Spleen (tissue), 11 donors: ENCODE data around the gene ELF2. TPM values are rescaled to one million over a fixed set of nuclear protein-coding genes. Genes with fewer than 3 reads are reported as not detected.
"Not testable (repeated sequence)": the region's sequence is repeated elsewhere in the genome, so short reads cannot be mapped to it uniquely, and the experiment has no call there.

Experiments
- DNase-seq: peaks from one replicate; pipeline ENCODE4 v3.0.0-alpha.2; 2020
- H3K27ac ChIP-seq, 8 donors: fragments of 200-600 bp; sonication (generic) in 7 of 8; 1 replicate in 4 of 8; 2 replicates in 4 of 8; pipeline versions ENCODE4 v1.5.0 to v1.8.0; 2016 to 2021; ENCODE audit warnings: inconsistent platforms in 4 of 8, mild to moderate bottlenecking in 4 of 8, moderate library complexity in 1 of 8
- H3K27me3 ChIP-seq, 7 donors: fragments of 200-600 bp; sonication (generic) in 6 of 7; replicated peaks in 1 of 7; 1 replicate in 4 of 7; 2 replicates in 3 of 7; pipeline versions ENCODE4 v1.5.0 to v1.8.0; 2016 to 2021; ENCODE audit warnings: inconsistent platforms in 3 of 7, mild to moderate bottlenecking in 1 of 7
- H3K36me3 ChIP-seq, 6 donors: fragments of 200-600 bp; sonication (generic) in 5 of 6; 1 replicate in 4 of 6; 2 replicates in 2 of 6; pipeline versions ENCODE4 v1.5.0 to v1.8.0; 2016 to 2021; ENCODE audit warnings: inconsistent platforms in 2 of 6
- H3K4me1 ChIP-seq, 6 donors: fragments of 200-600 bp; sonication (generic) in 5 of 6; 1 replicate in 3 of 6; 2 replicates in 3 of 6; pipeline versions ENCODE4 v1.5.0 to v1.8.0; 2016 to 2021; ENCODE audit warnings: inconsistent platforms in 3 of 6
- H3K4me3 ChIP-seq, 8 donors: fragments of 200-600 bp; sonication (generic) in 7 of 8; 1 replicate in 4 of 8; 2 replicates in 4 of 8; pipeline versions ENCODE4 v1.5.0 to v1.8.0; 2016 to 2021; ENCODE audit warnings: inconsistent platforms in 4 of 8, mild to moderate bottlenecking in 4 of 8, moderate library complexity in 2 of 8
- H3K9me3 ChIP-seq, 8 donors: fragments of 200-600 bp; sonication (generic) in 7 of 8; 1 replicate in 4 of 8; 2 replicates in 4 of 8; pipeline versions ENCODE4 v1.5.0 to v1.8.0; 2016 to 2021; ENCODE audit warnings: inconsistent platforms in 4 of 8
- CTCF ChIP-seq, 11 experiments: fragments of 200-600 bp in 7 of 11; fragments of 450-650 bp in 4 of 11; sonication (generic) in 4 of 11; IDR thresholded peaks in 8 of 11; conservative IDR thresholded peaks in 3 of 11; 1 replicate in 7 of 11; 2 replicates in 4 of 11; pipeline versions ENCODE4 v1.4.0 to v1.8.0; 2016 to 2021; ENCODE audit warnings: antibody characterized with exemption in 11 of 11, inconsistent platforms in 4 of 11, mild to moderate bottlenecking in 1 of 11
- POLR2A ChIP-seq, 3 donors: fragments of 450-650 bp; IDR thresholded peaks; one replicate each; pipeline ENCODE4 v1.5.1; 2017; ENCODE audit warnings: antibody characterized with exemption in 3 of 3, mild to moderate bottlenecking in 1 of 3
- POLR2AphosphoS5 ChIP-seq, 3 donors: sonication (generic); formaldehyde crosslinking; IDR thresholded peaks; one replicate each; pipeline ENCODE4 v1.5.1; 2017; ENCODE audit warnings: antibody characterized with exemption in 3 of 3
- WGBS, 5 donors: extraction: QIAGEN DNeasy Blood & Tissue Kit in 3 of 5; methylation state at CpG; one replicate each; pipeline versions ENCODE4 v1.1.5 to v1.1.7; 2013 to 2018; 5-methylcytosine and 5-hydroxymethylcytosine counted together
- intact Hi-C: fragments of 100-400 bp; cut with DNase I; formaldehyde crosslinking; loops from one replicate; pipeline ENCODE4 v1.15.0; 2023; ENCODE audit warnings: low total_unique reads
- polyA plus RNA-seq, 3 donors: library from polyadenylated mRNA; stranded (reverse); fragments of 200-250 nt; gene quantifications; one replicate each; pipeline ENCODE4 v1.2.1, GENCODE V29; 2013
- total RNA-seq, 7 donors: library from RNA; depleted of rRNA in 3 of 7; stranded (reverse); fragments of >200 nt in 3 of 7; fragmentation: NEBNext Ultra II Directional in 4 of 7; extraction: Animal tissue kit (Norgen Biotek cat#: 25700) in 4 of 7; gene quantifications; one replicate each; pipeline versions ENCODE4 v1.1.0 to v1.2.1, GENCODE V29; 2016 to 2021
- donor health status: healthy with polysubstance abuse.
- donor health status: DM: no; HTN: no; CAD: no; lungs with moderate emphysema.
- donor health status: DM: no; HTN: no; CAD: no.
- donor health status: Bipolar disorder and iron deficiency.
- donor health status: healthy.
- donor health status: DM: no; HTN: no; CAD: no.
- donor health status: DM: yes; HTN: yes; CAD: no.

Gene ELF2
- total and polyA plus RNA-seq, 10 donors, result 13.0 to 85.8 (median 62.2) TPM

- Histone ChIP-seq H3K4me1 (peaks cover 13 to 82% (median 42%) of the 10 kb centered on the region in 6 donors), H3K9me3 (no peaks in the 10 kb centered on the region), H3K27me3 (no peaks in the 10 kb centered on the region), H3K36me3 (no peaks in the 10 kb centered on the region), H3K4me3 (no peak overlapping the region), H3K27ac (no peak overlapping the region)
- 86 to 96% (median 90%) methylated on average over 6 of the region's 6 CpGs for WGBS, 5 donors
- no peak for DNase-seq
- TF ChIP-seq CTCF (IDR thresholded peaks at IDR 0.05 in 8 of 11, conservative IDR thresholded peaks at IDR 0.05 in 3 of 11), result no peak
- TF ChIP-seq POLR2AphosphoS5 (IDR thresholded peaks at IDR 0.05), result no peak
- no peak for TF ChIP-seq POLR2A (IDR thresholded peaks at IDR 0.05)
- intact Hi-C loops, result loop anchor here (10.0 kb wide), 1 partner anchor 76 kb away; no protein-coding TSS in a partner anchor
Observed at GRCh38 chr4:139170932-139171331, 6.1 kb downstream of the ELF2 start.

- H3K27ac ChIP-seq, result peak overlapping the region in 6 of 8 donors; percentile 2 to 79 (median 59)
- DNase-seq, result no peak
- H3K36me3 ChIP-seq, result no peaks in the 10 kb centered on the region
- no peaks in the 10 kb centered on the region for H3K9me3 ChIP-seq
- WGBS, 5 donors, result 49 to 83% (median 69%) methylated on average over 5 of the region's 5 CpGs
- TF ChIP-seq POLR2AphosphoS5 (IDR thresholded peaks at IDR 0.05) (no peak), CTCF (IDR thresholded peaks at IDR 0.05 in 8 of 11, conservative IDR thresholded peaks at IDR 0.05 in 3 of 11) (peak in 9 of 11 experiments; percentile 20 to 64 (median 38))
- H3K27me3 ChIP-seq, result no peaks in the 10 kb centered on the region
- no peak overlapping the region for H3K4me3 ChIP-seq
- intact Hi-C loops, result loop anchor here (10.0 kb wide), 1 partner anchor 53 kb away; no protein-coding TSS in a partner anchor
- peaks cover 0 to 84% (median 42%) of the 10 kb centered on the region in 6 donors for H3K4me1 ChIP-seq
Observed at GRCh38 chr4:139167774-139168444, 9.1 kb downstream of the ELF2 start.

GRCh38 chr4:139164731-139165130 lies 12.3 kb downstream of the ELF2 start:
- intact Hi-C loops, result loop anchor here (10.0 kb wide), 1 partner anchor 50 kb away; no protein-coding TSS in a partner anchor
- no peak for DNase-seq
- Histone ChIP-seq H3K4me1 (peaks cover 0 to 63% (median 33%) of the 10 kb centered on the region in 6 donors), H3K4me3 (no peak overlapping the region), H3K27ac (no peak overlapping the region), H3K36me3 (peaks cover 0 to 3% (median 0%) of the 10 kb centered on the region in 6 donors), H3K9me3 (no peaks in the 10 kb centered on the region), H3K27me3 (no peaks in the 10 kb centered on the region)
- WGBS, 5 donors, result 50 to 70% (median 63%) methylated on average over 1 of the region's 1 CpG
- TF ChIP-seq POLR2A (IDR thresholded peaks at IDR 0.05), result no peak
- TF ChIP-seq CTCF (IDR thresholded peaks at IDR 0.05 in 8 of 11, conservative IDR thresholded peaks at IDR 0.05 in 3 of 11), result no peak
- no peak for TF ChIP-seq POLR2AphosphoS5 (IDR thresholded peaks at IDR 0.05)

- DNase-seq, result no peak
- intact Hi-C loops, result loop anchor here (10.0 kb wide), 1 partner anchor 49 kb away; no protein-coding TSS in a partner anchor
- 81 to 91% (median 84%) methylated on average over 2 of the region's 2 CpGs for WGBS, 5 donors
- TF ChIP-seq CTCF (IDR thresholded peaks at IDR 0.05 in 8 of 11, conservative IDR thresholded peaks at IDR 0.05 in 3 of 11), result no peak
- no peak for TF ChIP-seq POLR2A (IDR thresholded peaks at IDR 0.05)
- no peak for TF ChIP-seq POLR2AphosphoS5 (IDR thresholded peaks at IDR 0.05)
- Histone ChIP-seq H3K36me3 (peaks cover 0 to 10% (median 0%) of the 10 kb centered on the region in 6 donors), H3K27ac (no peak overlapping the region), H3K4me3 (no peak overlapping the region), H3K27me3 (no peaks in the 10 kb centered on the region), H3K9me3 (no peaks in the 10 kb centered on the region), H3K4me1 (peaks cover 0 to 61% (median 31%) of the 10 kb centered on the region in 6 donors)
Observed at GRCh38 chr4:139163806-139164206, 13.2 kb downstream of the ELF2 start.

GRCh38 chr4:139157977-139158376 lies 19.0 kb downstream of the ELF2 start:
- DNase-seq, intact Hi-C loops, H3K4me3 ChIP-seq, H3K27me3 ChIP-seq, H3K27ac ChIP-seq, H3K9me3 ChIP-seq, H3K36me3 ChIP-seq: not testable (repeated sequence)
- WGBS, 5 donors, result 92 to 96% (median 94%) methylated on average over 9 of the region's 9 CpGs
- H3K4me1 ChIP-seq, result peaks cover 0 to 24% (median under 1%) of the 10 kb centered on the region in 6 donors
